Measurements from ENCODE around the gene SLCO3A1. TPM values are rescaled to one million over a fixed set of nuclear protein-coding genes. Genes with fewer than 3 reads are reported as not detected.

SLCO3A1 gene
- total RNA-seq, 2 experiments from 2014 or later = 8.5 to 40.0 TPM

DNA sequence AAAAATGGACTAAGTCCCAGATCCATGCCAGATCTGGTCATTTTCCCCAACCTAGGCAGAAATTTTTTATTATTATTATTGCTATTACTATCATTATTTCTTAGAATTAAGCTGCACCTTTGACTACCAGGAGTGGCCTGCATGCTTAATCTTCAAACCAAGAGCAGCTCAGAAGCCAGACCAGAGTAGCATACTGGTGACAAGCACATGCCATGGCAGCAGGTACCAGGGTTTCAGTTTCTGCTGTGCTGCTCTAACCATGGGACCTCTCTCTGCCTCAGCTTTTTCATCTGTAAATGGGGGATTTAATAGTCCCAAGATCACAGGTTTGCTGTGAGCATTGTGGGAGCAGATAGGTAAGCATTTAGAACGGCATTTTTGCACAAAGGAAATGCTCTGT is 262.3 kb downstream of the SLCO3A1 start:
- Histone ChIP-seq H3K36me3 (ENCODE audit: insufficient read depth, low read length) (peaks cover 6% of the 10 kb centered on the region), H3K4me2 (ENCODE audit: low read length) (no peak overlapping the region), H3K4me3 (ENCODE audit: low read depth, low read length, poor library complexity, severe bottlenecking) (no peak overlapping the region), H3K9me3 (ENCODE audit: low read length) (no peaks in the 10 kb centered on the region), H3K27ac (ENCODE audit: low read depth, low read length, poor library complexity, severe bottlenecking) (no peak overlapping the region), H3K79me2 (ENCODE audit: insufficient read depth, low read depth, low read length) (no peaks in the 10 kb centered on the region), H4K20me1 (ENCODE audit: insufficient read depth, low read length) (no peaks in the 10 kb centered on the region), H3K4me1 (ENCODE audit: insufficient read depth, low read length, poor library complexity, severe bottlenecking) (peaks cover 10% of the 10 kb centered on the region), H3K9me2 (ENCODE audit: insufficient read depth, low read length) (no peaks in the 10 kb centered on the region), H2AFZ (ENCODE audit: low read length) (no peak overlapping the region)
- POLR2A ChIA-PET = no interaction called here
- intact Hi-C loops (cut with micrococcal nuclease; ENCODE audit: unreplicated experiment) = no loop called here
- no TSS peak for BruUV-seq (replicated peaks)
- no peak for DNase-seq (ENCODE audit: low spot score)
- CTCF ChIA-PET (ENCODE audit: unreplicated experiment) = no interaction called here
- no peak for TF ChIP-seq EZH2phosphoT487 (IDR thresholded peaks at IDR 0.05; ENCODE audit: borderline replicate concordance, low read depth, low read length)
- TF ChIP-seq, protein P1, sequence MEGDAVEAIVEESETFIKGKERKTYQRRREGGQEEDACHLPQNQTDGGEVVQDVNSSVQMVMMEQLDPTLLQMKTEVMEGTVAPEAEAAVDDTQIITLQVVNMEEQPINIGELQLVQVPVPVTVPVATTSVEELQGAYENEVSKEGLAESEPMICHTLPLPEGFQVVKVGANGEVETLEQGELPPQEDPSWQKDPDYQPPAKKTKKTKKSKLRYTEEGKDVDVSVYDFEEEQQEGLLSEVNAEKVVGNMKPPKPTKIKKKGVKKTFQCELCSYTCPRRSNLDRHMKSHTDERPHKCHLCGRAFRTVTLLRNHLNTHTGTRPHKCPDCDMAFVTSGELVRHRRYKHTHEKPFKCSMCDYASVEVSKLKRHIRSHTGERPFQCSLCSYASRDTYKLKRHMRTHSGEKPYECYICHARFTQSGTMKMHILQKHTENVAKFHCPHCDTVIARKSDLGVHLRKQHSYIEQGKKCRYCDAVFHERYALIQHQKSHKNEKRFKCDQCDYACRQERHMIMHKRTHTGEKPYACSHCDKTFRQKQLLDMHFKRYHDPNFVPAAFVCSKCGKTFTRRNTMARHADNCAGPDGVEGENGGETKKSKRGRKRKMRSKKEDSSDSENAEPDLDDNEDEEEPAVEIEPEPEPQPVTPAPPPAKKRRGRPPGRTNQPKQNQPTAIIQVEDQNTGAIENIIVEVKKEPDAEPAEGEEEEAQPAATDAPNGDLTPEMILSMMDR (conservative IDR thresholded peaks at IDR 0.05; ENCODE audit: low read length) = no peak

DNA sequence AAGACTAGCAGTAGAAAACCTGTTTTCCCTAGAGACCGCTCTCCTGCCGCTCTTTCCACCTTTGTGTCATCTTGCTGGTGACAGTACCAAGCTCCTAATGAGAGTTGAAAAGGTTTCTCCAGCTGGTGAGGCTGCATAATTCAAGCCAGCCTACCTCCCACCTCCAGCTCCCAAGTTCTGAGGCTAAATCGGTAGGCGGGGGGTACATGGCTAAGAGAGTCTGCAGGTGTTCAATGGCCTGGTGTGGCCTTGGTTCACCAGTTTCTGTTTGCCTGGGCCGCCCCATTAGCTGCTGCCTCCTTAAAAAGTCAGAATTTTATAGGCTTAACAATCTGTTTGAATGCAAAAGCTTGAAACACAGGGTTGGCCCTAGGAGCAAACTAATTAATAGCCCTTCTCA is 262.8 kb downstream of the SLCO3A1 start:
- no TSS peak for BruUV-seq (replicated peaks)
- Histone ChIP-seq H4K20me1 (ENCODE audit: insufficient read depth, low read length) (no peaks in the 10 kb centered on the region), H3K9me3 (ENCODE audit: low read length) (no peaks in the 10 kb centered on the region), H3K4me2 (ENCODE audit: low read length) (no peak overlapping the region), H3K4me1 (ENCODE audit: insufficient read depth, low read length, poor library complexity, severe bottlenecking) (peaks cover 10% of the 10 kb centered on the region), H3K4me3 (ENCODE audit: low read depth, low read length, poor library complexity, severe bottlenecking) (no peak overlapping the region), H3K27ac (ENCODE audit: low read depth, low read length, poor library complexity, severe bottlenecking) (no peak overlapping the region), H2AFZ (ENCODE audit: low read length) (no peak overlapping the region), H3K79me2 (ENCODE audit: insufficient read depth, low read depth, low read length) (no peaks in the 10 kb centered on the region), H3K9me2 (ENCODE audit: insufficient read depth, low read length) (no peaks in the 10 kb centered on the region), H3K36me3 (ENCODE audit: insufficient read depth, low read length) (peaks cover 11% of the 10 kb centered on the region)
- TF ChIP-seq EZH2phosphoT487 (IDR thresholded peaks at IDR 0.05; ENCODE audit: borderline replicate concordance, low read depth, low read length) = no peak
- TF ChIP-seq, protein P1 (conservative IDR thresholded peaks at IDR 0.05; ENCODE audit: low read length) = no peak
- intact Hi-C loops (cut with micrococcal nuclease; ENCODE audit: unreplicated experiment) = no loop called here
- no peak for DNase-seq (ENCODE audit: low spot score)
- CTCF ChIA-PET (ENCODE audit: unreplicated experiment) = interaction anchor here (0.7 kb wide), 1 partner anchor 1842 kb away, joined by 3 read pairs; no protein-coding TSS in a partner anchor
- POLR2A ChIA-PET = no interaction called here

DNA sequence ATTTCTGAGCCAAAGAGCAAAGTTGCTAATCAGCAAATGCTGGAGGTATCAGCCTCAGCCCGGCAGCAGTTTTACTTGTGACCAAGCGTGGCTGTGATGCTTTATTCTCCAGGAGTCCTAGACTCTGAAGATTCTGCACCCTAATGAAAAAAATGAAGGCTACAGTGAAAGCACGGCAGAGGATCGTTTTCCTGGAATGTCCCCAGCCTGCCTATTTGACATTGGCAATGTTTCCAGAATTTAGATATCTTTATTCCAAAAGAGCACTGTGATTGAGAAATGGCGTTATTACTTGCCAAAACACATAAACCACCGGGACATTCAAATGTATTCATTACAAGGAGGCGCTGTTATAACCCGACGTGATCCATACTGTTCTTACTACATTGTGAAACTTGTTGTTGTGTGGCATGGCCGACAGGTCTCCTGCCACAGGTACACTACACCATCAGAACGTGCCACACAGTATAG is 263.8 kb downstream of the SLCO3A1 start:
- Histone ChIP-seq H4K20me1 (ENCODE audit: insufficient read depth, low read length) (no peaks in the 10 kb centered on the region), H2AFZ (ENCODE audit: low read length) (no peak overlapping the region), H3K27ac (ENCODE audit: low read depth, low read length, poor library complexity, severe bottlenecking) (no peak overlapping the region), H3K4me1 (ENCODE audit: insufficient read depth, low read length, poor library complexity, severe bottlenecking) (peaks cover 10% of the 10 kb centered on the region), H3K36me3 (ENCODE audit: insufficient read depth, low read length) (peaks cover 20% of the 10 kb centered on the region), H3K9me2 (ENCODE audit: insufficient read depth, low read length) (no peaks in the 10 kb centered on the region), H3K4me2 (ENCODE audit: low read length) (no peak overlapping the region), H3K4me3 (ENCODE audit: low read depth, low read length, poor library complexity, severe bottlenecking) (no peak overlapping the region), H3K79me2 (ENCODE audit: insufficient read depth, low read depth, low read length) (no peaks in the 10 kb centered on the region), H3K9me3 (ENCODE audit: low read length) (no peaks in the 10 kb centered on the region)
- TF ChIP-seq, protein P1 (conservative IDR thresholded peaks at IDR 0.05; ENCODE audit: low read length) = no peak
- no peak for TF ChIP-seq EZH2phosphoT487 (IDR thresholded peaks at IDR 0.05; ENCODE audit: borderline replicate concordance, low read depth, low read length)
- no TSS peak for BruUV-seq (replicated peaks)
- intact Hi-C loops (cut with micrococcal nuclease; ENCODE audit: unreplicated experiment) = no loop called here
- DNase-seq (ENCODE audit: low spot score) = no peak
- CTCF ChIA-PET (ENCODE audit: unreplicated experiment) = no interaction called here
- POLR2A ChIA-PET = no interaction called here
